OCI-LY3 (cell line): ENCODE data around the gene PPP1R15B.

Source experiments
- H2AFZ ChIP-seq: fragments of 200-600, 300-600 bp; shearing (Covaris generic); 2 replicates; pipeline ENCODE4 v1.6.0; 2014; ENCODE audit warnings: antibody characterized with exemption, low read depth, low read length
- H3K27ac ChIP-seq: fragments of 200-600, 300-600 bp; sonication (generic); 2 replicates; pipeline ENCODE4 v1.5.1; 2014; ENCODE audit warnings: mild to moderate bottlenecking, low read length, moderate library complexity, mixed read lengths
- H3K27me3 ChIP-seq: fragments of 200-600, 300-600 bp; sonication (generic); 2 replicates; pipeline ENCODE4 v1.6.1; 2014; ENCODE audit warnings: low read depth, low read length, mixed read lengths
- H3K36me3 ChIP-seq: fragments of 200-600, 300-600 bp; sonication (generic); replicated peaks from 2 replicates; pipeline ENCODE3; 2014; ENCODE audit warnings: low read depth, low read length, mixed read lengths
- H3K4me1 ChIP-seq: fragments of 300-600, 200-600 bp; sonication (generic); 2 replicates; pipeline ENCODE4 v1.6.1; 2014; ENCODE audit warnings: low read length, mixed read lengths
- H3K4me2 ChIP-seq: fragments of 200-600, 300-600 bp; sonication (generic); 2 replicates; pipeline ENCODE4 v1.6.1; 2014; ENCODE audit warnings: low read length, mixed read lengths
- H3K4me3 ChIP-seq: fragments of 300-600, 200-600 bp; sonication (generic); 2 replicates; pipeline ENCODE4 v1.5.1; 2014; ENCODE audit warnings: antibody characterized with exemption, mild to moderate bottlenecking, low read length, moderate library complexity
- H3K79me2 ChIP-seq: fragments of 300-600, 200-600 bp; shearing (Covaris generic); 2 replicates; pipeline ENCODE4 v1.6.1; 2014; ENCODE audit warnings: mild to moderate bottlenecking, low read length, mixed read lengths
- H3K9ac ChIP-seq: fragments of 300-600, 200-600 bp; shearing (Covaris generic); 2 replicates; pipeline ENCODE4 v1.6.0; 2014; ENCODE audit warnings: mild to moderate bottlenecking, low read length, moderate library complexity
- H3K9me3 ChIP-seq: fragments of 200-600, 300-600 bp; shearing (Covaris generic); 2 replicates; pipeline ENCODE4 v1.6.1; 2014; ENCODE audit warnings: low read length, mixed read lengths; ENCODE audit not compliant: insufficient read depth
- H4K20me1 ChIP-seq: fragments of 200-600, 300-600 bp; sonication (generic); 2 replicates; pipeline ENCODE4 v1.6.1; 2016; ENCODE audit warnings: low read length, mixed read lengths; ENCODE audit not compliant: insufficient read depth
- CTCF ChIP-seq: fragments of 200-600, 300-600 bp; sonication (generic); IDR thresholded peaks from 2 replicates; pipeline ENCODE4 v1.5.1; 2014; ENCODE audit warnings: antibody characterized with exemption, low read length, low read depth
- EZH2phosphoT487 ChIP-seq: fragments of 200-600 bp; shearing (Covaris generic); IDR thresholded peaks from 2 replicates; pipeline ENCODE4 v1.6.1; 2018; ENCODE audit warnings: antibody characterized with exemption, mixed run types, low read depth

PPP1R15B gene

GRCh38 chr1:204434116-204434755, 22.6 kb upstream of the PPP1R15B start:
- no peak overlapping the region for H3K4me2 ChIP-seq
- TF ChIP-seq CTCF (no peak), EZH2phosphoT487 (no peak)
- peaks cover 34% of the 10 kb centered on the region for H3K36me3 ChIP-seq
- no peak overlapping the region for H2AFZ ChIP-seq
- H3K9me3 ChIP-seq, result no peaks in the 10 kb centered on the region
- H3K9ac ChIP-seq, result no peak overlapping the region
- H3K4me1 ChIP-seq, result no peaks in the 10 kb centered on the region
- no peaks in the 10 kb centered on the region for H4K20me1 ChIP-seq
- no peak overlapping the region for H3K27ac ChIP-seq
- H3K27me3 ChIP-seq, result no peaks in the 10 kb centered on the region
- H3K4me3 ChIP-seq, result no peak overlapping the region
- no peaks in the 10 kb centered on the region for H3K79me2 ChIP-seq

GRCh38 chr1:204432708-204433107, 21.1 kb upstream of the PPP1R15B start:
- Histone ChIP-seq H3K4me1 (no peaks in the 10 kb centered on the region), H3K9me3 (no peaks in the 10 kb centered on the region), H3K4me2 (no peak overlapping the region), H3K36me3 (peaks cover 29% of the 10 kb centered on the region), H2AFZ (no peak overlapping the region), H3K27me3 (no peaks in the 10 kb centered on the region), H3K4me3 (no peak overlapping the region), H3K79me2 (no peaks in the 10 kb centered on the region), H3K27ac (no peak overlapping the region), H3K9ac (no peak overlapping the region), H4K20me1 (no peaks in the 10 kb centered on the region)
- TF ChIP-seq EZH2phosphoT487 (no peak), CTCF (no peak)

GRCh38 chr1:204431310-204432184, 19.9 kb upstream of the PPP1R15B start:
- Histone ChIP-seq H3K4me1 (no peaks in the 10 kb centered on the region), H3K79me2 (no peaks in the 10 kb centered on the region), H3K27me3 (no peaks in the 10 kb centered on the region), H2AFZ (no peak overlapping the region), H3K36me3 (peaks cover 27% of the 10 kb centered on the region), H3K9ac (no peak overlapping the region), H3K4me2 (no peak overlapping the region), H3K9me3 (no peaks in the 10 kb centered on the region), H3K4me3 (no peak overlapping the region), H4K20me1 (no peaks in the 10 kb centered on the region), H3K27ac (no peak overlapping the region)
- peak; percentile 97 for TF ChIP-seq CTCF
- TF ChIP-seq EZH2phosphoT487, result no peak

GRCh38 chr1:204429746-204430145, 18.1 kb upstream of the PPP1R15B start:
- no peaks in the 10 kb centered on the region for H3K27me3 ChIP-seq
- H4K20me1 ChIP-seq, result no peaks in the 10 kb centered on the region
- H2AFZ ChIP-seq, result no peak overlapping the region
- H3K4me2 ChIP-seq, result no peak overlapping the region
- H3K36me3 ChIP-seq, result peaks cover 35% of the 10 kb centered on the region
- no peak overlapping the region for H3K9ac ChIP-seq
- H3K9me3 ChIP-seq, result no peaks in the 10 kb centered on the region
- H3K4me3 ChIP-seq, result no peak overlapping the region
- no peaks in the 10 kb centered on the region for H3K79me2 ChIP-seq
- no peak overlapping the region for H3K27ac ChIP-seq
- no peaks in the 10 kb centered on the region for H3K4me1 ChIP-seq
- TF ChIP-seq CTCF (no peak), EZH2phosphoT487 (no peak)
